Measurements from ENCODE around the gene FCF1.

The FCF1 gene

DNA sequence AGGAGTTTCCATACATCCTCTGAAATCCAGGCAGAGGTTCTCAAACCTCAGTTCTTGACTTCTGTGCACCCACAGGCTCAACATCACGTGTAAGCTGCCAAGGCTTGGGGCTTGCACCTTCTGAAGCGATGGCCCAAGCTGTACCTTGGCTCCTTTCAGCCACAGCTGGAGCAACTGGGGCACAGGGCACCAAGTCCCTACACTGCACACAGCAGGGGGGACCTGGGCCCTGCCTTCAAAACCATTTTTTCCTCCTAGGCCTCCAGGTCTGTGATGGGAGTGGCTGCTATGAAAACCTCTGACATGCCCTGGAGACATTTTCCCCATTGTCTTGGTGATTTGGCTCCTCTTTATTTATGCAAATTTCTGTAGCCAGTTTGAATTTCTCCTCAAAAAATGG, 10.7 kb upstream of the FCF1 start:
- no peak for TF ChIP-seq CTCF (IDR thresholded peaks at IDR 0.05)

DNA sequence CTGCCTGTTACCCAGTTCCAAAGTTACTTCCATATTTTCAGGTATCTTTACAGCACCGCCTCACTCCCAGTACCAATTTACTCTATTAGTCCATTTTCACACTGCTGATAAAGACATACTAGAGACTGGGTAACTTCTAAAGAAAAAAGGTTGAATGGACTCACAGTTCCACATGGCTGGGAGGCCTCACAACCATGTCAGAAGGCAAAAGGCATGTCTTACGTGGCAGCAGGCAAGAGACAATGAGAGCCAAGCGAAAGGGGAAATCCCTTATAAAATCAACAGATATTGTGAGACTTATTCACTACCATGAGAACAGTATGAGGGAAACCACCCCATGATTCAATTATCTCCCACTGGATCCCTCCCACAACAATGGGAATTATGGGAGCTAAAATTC, 9.9 kb upstream of the FCF1 start:
- no peak for TF ChIP-seq CTCF (IDR thresholded peaks at IDR 0.05)

DNA sequence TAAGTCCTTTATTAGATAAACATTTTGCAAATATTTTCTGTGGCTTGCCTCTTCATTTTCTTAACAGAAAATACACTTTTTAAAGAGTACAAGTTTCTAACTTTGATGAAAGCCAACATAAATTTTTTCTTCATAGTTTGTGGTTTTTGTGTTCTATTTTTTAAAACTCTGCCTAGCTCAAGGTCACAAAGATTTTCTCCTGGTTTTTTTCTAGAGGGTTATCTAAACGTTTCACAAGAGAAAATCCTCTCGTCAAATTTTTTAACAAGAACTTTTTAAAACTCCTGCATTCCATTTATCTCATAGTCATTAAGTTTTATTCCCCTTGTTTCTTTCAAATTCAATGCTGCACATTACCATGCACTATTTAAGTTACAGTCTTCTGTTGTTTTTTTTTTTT, 8.3 kb upstream of the FCF1 start:
- no peak for TF ChIP-seq CTCF (IDR thresholded peaks at IDR 0.05)

GRCh38 chr14:74705613-74706500, 7.1 kb upstream of the FCF1 start:
- no peak for TF ChIP-seq CTCF (IDR thresholded peaks at IDR 0.05)

- no peak for TF ChIP-seq CTCF (IDR thresholded peaks at IDR 0.05)
Measured at GRCh38 chr14:74710480-74710879, 2.5 kb upstream of the FCF1 start.

- no peak for TF ChIP-seq CTCF (IDR thresholded peaks at IDR 0.05)
Measured at GRCh38 chr14:74711651-74712050, 1.3 kb upstream of the FCF1 start.

DNA sequence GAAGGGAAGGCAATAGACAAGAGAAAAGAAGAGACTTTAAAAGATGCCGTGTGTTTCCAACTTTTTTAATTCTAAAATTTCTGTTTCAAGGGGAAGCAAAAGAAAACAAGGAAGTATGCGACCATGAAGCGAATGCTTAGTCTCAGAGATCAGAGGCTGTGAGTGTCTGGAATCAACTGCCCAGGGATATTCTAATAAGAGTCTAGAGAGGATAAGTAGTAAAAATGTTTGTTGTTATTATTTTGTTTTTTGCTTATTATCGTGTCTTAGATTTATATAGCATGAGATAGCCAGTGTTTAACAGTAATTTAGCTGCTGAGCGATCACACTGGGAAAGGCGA, 421 bp downstream of the FCF1 start:
- TF ChIP-seq CTCF (IDR thresholded peaks at IDR 0.05): no peak

DNA sequence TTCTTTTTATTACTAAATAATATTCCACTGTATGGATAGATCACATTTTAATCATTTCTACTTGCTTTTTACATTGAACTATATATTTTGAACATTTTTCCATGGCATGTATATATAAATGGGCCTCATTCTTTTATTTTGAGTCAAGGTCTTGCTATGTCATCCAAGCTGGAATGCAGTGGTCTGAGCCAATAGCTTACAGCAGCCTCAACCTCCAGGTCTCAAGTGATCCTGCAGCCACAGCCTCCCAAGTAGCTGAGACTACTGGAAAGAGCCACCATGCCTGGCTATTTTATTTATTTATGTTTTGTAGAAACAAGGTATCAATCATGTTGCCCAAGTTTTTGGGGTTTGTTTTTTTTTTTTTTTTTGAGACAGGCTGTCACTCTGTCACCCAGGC, 7.6 kb downstream of the FCF1 start:
- no peak for TF ChIP-seq CTCF (IDR thresholded peaks at IDR 0.05)
